HFFc6 (cell line): ENCODE measurements around the gene NACAD. TPM values are rescaled to one million over a fixed set of nuclear protein-coding genes. Genes with fewer than 3 reads are reported as not detected.

ENCODE experiments used
- DNase-seq: peaks from one replicate; pipeline ENCODE4 v3.0.0-alpha.2; 2018
- H3K27ac Mint-ChIP-seq: 2 replicates; pipeline ENCODE4 v1.8.0; 2020; ENCODE audit warnings: mild to moderate bottlenecking, mixed read lengths
- H3K27me3 Mint-ChIP-seq: 2 replicates; pipeline ENCODE4 v1.8.0; 2021; ENCODE audit warnings: mild to moderate bottlenecking, moderate library complexity, mixed read lengths; ENCODE audit not compliant: insufficient read depth
- H3K36me3 Mint-ChIP-seq: 2 replicates; pipeline ENCODE4 v1.8.0; 2021; ENCODE audit warnings: low read depth, mixed read lengths
- H3K4me1 Mint-ChIP-seq: 2 replicates; pipeline ENCODE4 v1.8.0; 2020; ENCODE audit warnings: low read depth, mixed read lengths
- H3K4me3 Mint-ChIP-seq: 2 replicates; pipeline ENCODE4 v1.8.0; 2020; ENCODE audit warnings: mild to moderate bottlenecking, moderate library complexity, mixed read lengths
- H3K9me3 Mint-ChIP-seq: 2 replicates; pipeline ENCODE4 v1.8.0; 2020; ENCODE audit warnings: mild to moderate bottlenecking, mixed read lengths
- CTCF ChIP-seq: fragments of 200-600 bp; sonication (generic); IDR thresholded peaks from 2 replicates; pipeline ENCODE4 v1.5.0; 2021; ENCODE audit warnings: antibody characterized with exemption, mild to moderate bottlenecking
- total RNA-seq, 6 experiments: library from RNA; stranded (reverse); fragmentation: NEBNext Ultra II Directional; extraction: Animal tissue kit (Norgen Biotek cat#: 25700); gene quantifications; 2 replicates in 1 of 6; 3 replicates in 5 of 6; pipeline ENCODE4 v1.2.3, GENCODE V29; 2021

The NACAD gene
- total RNA-seq, 6 experiments from 2014 or later, result 5.5 to 10.5 (median 9.6) TPM

GRCh38 chr7:45076946-45077345, 11.8 kb downstream of the NACAD start:
- Mint-ChIP-seq H3K4me1 (no peaks in the 10 kb centered on the region), H3K36me3 (peaks cover 12% of the 10 kb centered on the region), H3K9me3 (no peaks in the 10 kb centered on the region), H3K27ac (no peak overlapping the region), H3K27me3 (peaks cover 4% of the 10 kb centered on the region), H3K4me3 (no peak overlapping the region)
- no peak for DNase-seq
- TF ChIP-seq CTCF, result no peak

GRCh38 chr7:45075871-45076796, 12.6 kb downstream of the NACAD start:
- no peak for DNase-seq
- no peak overlapping the region for H3K27ac Mint-ChIP-seq
- no peak for TF ChIP-seq CTCF
- peaks cover 4% of the 10 kb centered on the region for H3K27me3 Mint-ChIP-seq
- no peaks in the 10 kb centered on the region for H3K4me1 Mint-ChIP-seq
- no peak overlapping the region for H3K4me3 Mint-ChIP-seq
- H3K9me3 Mint-ChIP-seq, result no peaks in the 10 kb centered on the region
- peaks cover 12% of the 10 kb centered on the region for H3K36me3 Mint-ChIP-seq

- H3K9me3 Mint-ChIP-seq, result no peaks in the 10 kb centered on the region
- no peak for TF ChIP-seq CTCF
- H3K4me1 Mint-ChIP-seq, result no peaks in the 10 kb centered on the region
- H3K4me3 Mint-ChIP-seq, result no peak overlapping the region
- H3K27me3 Mint-ChIP-seq, result peaks cover 4% of the 10 kb centered on the region; the same call in 1 of the 2 replicates
- peaks cover 12% of the 10 kb centered on the region for H3K36me3 Mint-ChIP-seq
- H3K27ac Mint-ChIP-seq, result no peak overlapping the region
- DNase-seq, result no peak
These were observed 13.5 kb downstream of the NACAD start for GRCh38 chr7:45075355-45075644.

- peaks cover 12% of the 10 kb centered on the region for H3K36me3 Mint-ChIP-seq
- H3K9me3 Mint-ChIP-seq, result no peaks in the 10 kb centered on the region
- no peak overlapping the region for H3K4me3 Mint-ChIP-seq
- DNase-seq, result no peak
- H3K4me1 Mint-ChIP-seq, result no peaks in the 10 kb centered on the region
- H3K27me3 Mint-ChIP-seq, result peaks cover 2% of the 10 kb centered on the region; the same call in 1 of the 2 replicates
- no peak overlapping the region for H3K27ac Mint-ChIP-seq
- no peak for TF ChIP-seq CTCF
These were observed 14.0 kb downstream of the NACAD start for GRCh38 chr7:45074528-45075354.

- no peaks in the 10 kb centered on the region for H3K4me1 Mint-ChIP-seq
- no peak overlapping the region for H3K4me3 Mint-ChIP-seq
- no peak overlapping the region for H3K27ac Mint-ChIP-seq
- H3K27me3 Mint-ChIP-seq, result peaks cover 2% of the 10 kb centered on the region; the same call in 1 of the 2 replicates
- DNase-seq, result no peak
- no peak for TF ChIP-seq CTCF
- peaks cover 12% of the 10 kb centered on the region for H3K36me3 Mint-ChIP-seq
- H3K9me3 Mint-ChIP-seq, result no peaks in the 10 kb centered on the region
These were observed 14.8 kb downstream of the NACAD start for GRCh38 chr7:45073786-45074527.
